HEK293 (cell line): ENCODE measurements around the gene CACUL1.

Experiments used
- CTCF ChIA-PET: fragments of 350-600 bp; formaldehyde crosslinking; extraction: SDS; loops from one replicate; lab custom pipeline; 2021; ENCODE audit warnings: antibody characterized with exemption; lab: Yijun Ruan, JAX
- POLR2A ChIA-PET: fragments of 300-600 bp; formaldehyde crosslinking; extraction: SDS; loops from one replicate; lab custom pipeline; 2020; ENCODE audit warnings: antibody characterized with exemption, inconsistent platforms; lab: Yijun Ruan, JAX
- H3K27ac ChIP-seq: fragments of 200-500 bp; sonication (Bioruptor generic); 2 replicates; pipeline ENCODE4 v1.5.1; 2014; ENCODE audit warnings: low read depth, low read length, control low read depth, inconsistent platforms; ENCODE audit errors: extremely low read depth
- H3K36me3 ChIP-seq, 2 experiments: fragments of 200-500 bp in 1 of 2; sonication (Bioruptor generic) in 1 of 2; 1 replicate in 1 of 2; 2 replicates in 1 of 2; pipeline ENCODE4 v1.5.1; 2014 to 2017; ENCODE audit warnings: inconsistent platforms in 2 of 2, low read length in 2 of 2; ENCODE audit not compliant: control insufficient read depth in 2 of 2, insufficient read depth in 1 of 2
- H3K4me1 ChIP-seq: fragments of 200-500 bp; sonication (Bioruptor generic); 2 replicates; pipeline ENCODE4 v1.5.1; 2014; ENCODE audit warnings: mild to moderate bottlenecking, low read length, inconsistent platforms; ENCODE audit not compliant: control insufficient read depth, insufficient read depth
- H3K4me3 ChIP-seq: 2 replicates; pipeline ENCODE4 v1.5.1; 2011; ENCODE audit warnings: low read depth, mild to moderate bottlenecking, control low read depth, low read length, moderate library complexity
- H3K9me3 ChIP-seq: fragments of 200-500 bp; sonication (Bioruptor generic); 2 replicates; pipeline ENCODE4 v1.5.1; 2014; ENCODE audit warnings: low read depth, low read length, inconsistent platforms; ENCODE audit not compliant: control insufficient read depth, insufficient read depth
- ATF2 ChIP-seq: fragments of 450-650 bp; formaldehyde crosslinking; IDR thresholded peaks from 2 replicates; pipeline ENCODE4 v1.5.1; 2016; ENCODE audit warnings: missing biosample characterization, missing genetic modification characterization, low read depth
- BCL11B ChIP-seq: fragments of 450-650 bp; formaldehyde crosslinking; IDR thresholded peaks from 2 replicates; pipeline ENCODE4 v1.5.1; 2016; ENCODE audit warnings: low read depth, missing biosample characterization, missing genetic modification characterization
- BCL6B ChIP-seq: fragments of 450-650 bp; formaldehyde crosslinking; IDR thresholded peaks from 2 replicates; pipeline ENCODE4 v1.5.1; 2017; ENCODE audit warnings: missing biosample characterization, missing genetic modification characterization
- GLIS1 ChIP-seq: fragments of 450-650 bp; formaldehyde crosslinking; IDR thresholded peaks from 2 replicates; pipeline ENCODE4 v1.5.1; 2016; ENCODE audit warnings: missing biosample characterization, missing genetic modification characterization
- KLF1 ChIP-seq: fragments of 450-650 bp; formaldehyde crosslinking; IDR thresholded peaks from 2 replicates; pipeline ENCODE4 v1.5.1; 2016; ENCODE audit warnings: missing biosample characterization, missing genetic modification characterization
- PBX3 ChIP-seq: sonication (generic); formaldehyde crosslinking; IDR thresholded peaks from 2 replicates; pipeline ENCODE4 v1.8.1; 2022; ENCODE audit warnings: mild to moderate bottlenecking, moderate library complexity, missing genetic modification reagents
- PRDM6 ChIP-seq: fragments of 450-650 bp; formaldehyde crosslinking; IDR thresholded peaks from 2 replicates; pipeline ENCODE4 v1.5.1; 2017; ENCODE audit warnings: missing biosample characterization, missing genetic modification characterization
- REST ChIP-seq: fragments of 450-650 bp; formaldehyde crosslinking; IDR thresholded peaks from 2 replicates; pipeline ENCODE4 v1.5.1; 2016; ENCODE audit warnings: missing biosample characterization, missing genetic modification characterization
- TRIM28 ChIP-seq: IDR thresholded peaks from 2 replicates; pipeline ENCODE4 v1.6.1; 2011; ENCODE audit warnings: low read length, control low read depth, borderline replicate concordance
- ZEB2 ChIP-seq: fragments of 450-650 bp; formaldehyde crosslinking; IDR thresholded peaks from 2 replicates; pipeline ENCODE4 v1.5.1; 2016; ENCODE audit warnings: missing biosample characterization, missing genetic modification characterization
- ZNF175 ChIP-seq: fragments of 450-650 bp; formaldehyde crosslinking; IDR thresholded peaks from 2 replicates; pipeline ENCODE4 v1.5.1; 2016; ENCODE audit warnings: missing biosample characterization, missing genetic modification characterization
- ZNF274 ChIP-seq, 2 experiments: fragments of 200-500 bp in 1 of 2; fragments of 450-650 bp in 1 of 2; sonication (Bioruptor generic) in 1 of 2; formaldehyde crosslinking in 1 of 2; IDR thresholded peaks; 2 replicates each; pipeline versions ENCODE4 v1.5.1 to v1.6.1; 2014 to 2016; ENCODE audit warnings: borderline replicate concordance in 1 of 2, inconsistent platforms in 1 of 2, low read length in 1 of 2, missing biosample characterization in 1 of 2, missing genetic modification characterization in 1 of 2
- ZNF37A ChIP-seq: fragments of 450-650 bp; IDR thresholded peaks from 2 replicates; pipeline ENCODE4 v1.5.1; 2018; ENCODE audit warnings: missing biosample characterization, missing genetic modification characterization
- ZNF423 ChIP-seq: fragments of 450-650 bp; formaldehyde crosslinking; IDR thresholded peaks from 2 replicates; pipeline ENCODE4 v1.5.1; 2016; ENCODE audit warnings: missing biosample characterization, missing genetic modification characterization
- ZNF426 ChIP-seq: fragments of 450-650 bp; formaldehyde crosslinking; IDR thresholded peaks from 2 replicates; pipeline ENCODE4 v1.5.1; 2017; ENCODE audit warnings: missing biosample characterization, missing genetic modification characterization, mild to moderate bottlenecking, inconsistent platforms, moderate library complexity
- ZNF510 ChIP-seq: fragments of 450-650 bp; formaldehyde crosslinking; IDR thresholded peaks from 2 replicates; pipeline ENCODE4 v1.5.1; 2018; ENCODE audit warnings: mild to moderate bottlenecking, missing genetic modification characterization, missing biosample characterization; ENCODE audit not compliant: insufficient replicate concordance
- ZNF521 ChIP-seq: fragments of 450-650 bp; formaldehyde crosslinking; IDR thresholded peaks from 2 replicates; pipeline ENCODE4 v1.5.1; 2017; ENCODE audit warnings: missing biosample characterization, mild to moderate bottlenecking, missing genetic modification characterization
- ZNF596 ChIP-seq: fragments of 450-650 bp; IDR thresholded peaks from 2 replicates; pipeline ENCODE4 v1.5.0; 2018; ENCODE audit warnings: missing biosample characterization, mild to moderate bottlenecking, missing genetic modification characterization, moderate library complexity
- ZNF621 ChIP-seq: fragments of 450-650 bp; formaldehyde crosslinking; IDR thresholded peaks from 2 replicates; pipeline ENCODE4 v1.5.1; 2017; ENCODE audit warnings: missing biosample characterization, missing genetic modification characterization
- ZNF629 ChIP-seq: fragments of 450-650 bp; formaldehyde crosslinking; IDR thresholded peaks from 2 replicates; pipeline ENCODE4 v1.5.1; 2017; ENCODE audit warnings: missing biosample characterization, missing genetic modification characterization
- ZNF639 ChIP-seq: fragments of 450-650 bp; formaldehyde crosslinking; IDR thresholded peaks from 2 replicates; pipeline ENCODE4 v1.5.1; 2016; ENCODE audit warnings: missing biosample characterization, missing genetic modification characterization
- ZNF792 ChIP-seq: fragments of 450-650 bp; formaldehyde crosslinking; IDR thresholded peaks from 2 replicates; pipeline ENCODE4 v1.5.1; 2016; ENCODE audit warnings: missing biosample characterization, missing genetic modification characterization

CACUL1 gene

GRCh38 chr10:118776960-118777359, 22.2 kb upstream of the CACUL1 start:
- H3K9me3 ChIP-seq, result no peaks in the 10 kb centered on the region
- no peak overlapping the region for H3K27ac ChIP-seq

GRCh38 chr10:118776033-118776432, 21.3 kb upstream of the CACUL1 start:
- TF ChIP-seq ZNF792 (no peak), PRDM6 (tag by site-specific recombination) (no peak), ZNF639 (tag by site-specific recombination) (no peak), ZNF175 (tag by site-specific recombination) (no peak), TRIM28 (no peak), ZNF596 (tag by site-specific recombination) (no peak)
- Histone ChIP-seq H3K9me3 (no peaks in the 10 kb centered on the region), H3K4me3 (no peak overlapping the region), H3K27ac (no peak overlapping the region), H3K4me1 (no peaks in the 10 kb centered on the region), H3K36me3 (no peaks in the 10 kb centered on the region)
- ChIA-PET POLR2A (no interaction called here), CTCF (interaction anchor here (0.6 to 1.8 kb wide), 2 partner anchors 9 to 16 kb away, joined by 3 to 5 read pairs; no protein-coding TSS in a partner anchor)

More at GRCh38 chr10:118776960-118777359, 22.2 kb upstream of the CACUL1 start:
- H3K4me1 ChIP-seq, result no peaks in the 10 kb centered on the region
- ChIA-PET POLR2A (no interaction called here), CTCF (interaction anchor here (1.8 kb wide), 1 partner anchor 9 kb away, joined by 5 read pairs; no protein-coding TSS in a partner anchor)
- H3K36me3 ChIP-seq, result no peaks in the 10 kb centered on the region
- no peak for TF ChIP-seq ZNF510 (tag by site-specific recombination)
- TF ChIP-seq ZNF423 (tag by site-specific recombination), result no peak
- no peak for TF ChIP-seq REST (tag by site-specific recombination)
- TF ChIP-seq BCL6B (tag by site-specific recombination), result no peak
- no peak for TF ChIP-seq ZNF521
- TF ChIP-seq ZNF629, result no peak
- no peak for TF ChIP-seq ZNF426
- no peak for TF ChIP-seq ZNF37A (tag by site-specific recombination)
- no peak for TF ChIP-seq ZEB2 (tag by site-specific recombination)
- TF ChIP-seq KLF1 (tag by site-specific recombination), result no peak
- TF ChIP-seq BCL11B (tag by site-specific recombination), result no peak
- no peak for TF ChIP-seq PBX3 (CRISPR knock-in tag)
- no peak for TF ChIP-seq ZNF274 (IDR thresholded peaks at IDR 0.05; ENCODE audit: low read length)
- TF ChIP-seq ZNF274 (tag by site-specific recombination; IDR thresholded peaks at IDR 0.05; ENCODE audit: borderline replicate concordance), result no peak
- TF ChIP-seq ATF2 (tag by site-specific recombination), result no peak
- TF ChIP-seq GLIS1, result no peak
- no peak for TF ChIP-seq ZNF621 (tag by site-specific recombination)
- no peak overlapping the region for H3K4me3 ChIP-seq
